HEK293T (cell line): Measurements from ENCODE around the gene CBFA2T2.

Source experiments
- ARNT ChIP-seq: fragments of 450-650 bp; IDR thresholded peaks from 2 replicates; pipeline ENCODE4 v1.6.1; 2017; ENCODE audit warnings: mild to moderate bottlenecking
- TARDBP ChIP-seq: fragments of 450-650 bp; IDR thresholded peaks from 2 replicates; pipeline ENCODE4 v1.6.1; 2016

- TF ChIP-seq TARDBP (no peak), ARNT (no peak)
Observed at GRCh38 chr20:33583143-33583542, 93.2 kb downstream of the CBFA2T2 start.
